Stimulated activated CD4-positive, alpha-beta T cell treated with anti-CD3 and anti-CD28 coated beads, Interleukin-4, amount 100 ng/mL, for 48 hours (primary cell): ENCODE data around the gene NREP.

Experiments used
- DNase-seq, 2 donors: peaks; one replicate each; pipeline ENCODE4 v3.0.0-alpha.2; 2020; ENCODE audit warnings: low read depth in 2 of 2

NREP gene

DNA sequence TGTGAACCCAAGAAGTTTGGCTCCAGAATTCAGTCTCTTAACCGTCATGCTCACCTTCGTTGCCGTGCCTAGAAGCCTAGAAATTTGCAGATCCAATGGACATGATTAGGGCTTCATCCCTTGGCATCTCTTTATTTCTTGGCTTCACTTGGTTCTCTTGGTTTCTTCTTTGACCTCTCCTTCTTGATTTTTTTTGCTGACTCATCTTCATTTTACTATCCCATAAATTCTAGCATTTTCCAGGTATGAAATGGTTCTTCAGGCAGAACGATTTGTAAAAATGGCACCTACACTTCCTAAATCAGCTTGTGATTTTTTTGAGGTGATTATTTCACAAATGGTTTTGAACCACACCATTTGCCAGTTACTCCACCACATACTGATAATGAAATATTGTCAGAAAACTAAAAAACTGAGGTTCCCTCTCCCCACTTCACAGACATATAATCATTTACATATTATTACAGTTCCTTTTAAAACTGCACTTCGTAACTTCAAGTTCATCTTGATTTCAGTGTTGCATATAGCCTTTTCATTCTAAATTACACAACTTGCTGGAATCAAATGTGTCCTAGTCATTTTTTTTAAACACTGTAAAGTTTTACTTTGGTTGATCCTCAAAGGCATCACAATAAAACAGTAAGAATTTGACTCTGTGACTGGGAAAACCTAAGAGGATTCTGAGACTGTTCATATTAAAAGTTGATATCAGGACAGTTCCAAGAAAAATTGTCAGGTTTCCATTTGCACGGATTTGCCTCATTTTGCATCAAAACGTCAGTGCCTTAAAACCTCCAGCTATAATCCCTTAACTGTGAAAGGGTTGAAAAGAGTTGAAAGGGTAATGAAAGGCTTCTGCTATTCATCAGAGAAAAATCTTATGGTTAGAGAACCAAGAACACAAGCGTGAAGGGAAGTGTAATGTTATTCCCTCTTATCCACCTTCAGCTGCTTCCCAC is 8.9 kb upstream of the NREP start:
- DNase-seq: no peak

DNA sequence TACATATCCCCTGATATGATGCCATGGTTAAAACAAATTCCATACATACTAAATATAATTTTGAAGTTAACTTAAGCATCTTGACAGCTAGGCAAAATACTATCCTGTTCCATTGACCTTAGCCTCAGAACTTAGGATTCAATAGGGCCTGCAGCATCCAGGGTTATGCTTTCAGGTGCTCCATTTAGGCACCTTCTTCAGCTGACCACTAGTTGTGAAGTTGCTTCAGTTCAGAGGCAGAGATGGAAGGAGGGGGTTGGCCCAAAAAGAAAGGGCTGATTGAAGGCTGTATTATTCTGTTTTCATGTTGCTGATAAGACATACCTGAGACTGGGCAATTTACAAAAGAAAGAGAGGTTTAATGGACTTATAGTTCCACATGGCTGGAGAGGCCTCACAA is 7.0 kb upstream of the NREP start:
- no peak for DNase-seq

GRCh38 chr5:111762895-111763294 is 5.9 kb upstream of the NREP start:
- no peak for DNase-seq

- DNase-seq: no peak
Observed at GRCh38 chr5:111758284-111758628, 1.3 kb upstream of the NREP start.

GRCh38 chr5:111757355-111758283 is 625 bp upstream of the NREP start:
- peak; percentile 68 to 72 for DNase-seq

- no peak for DNase-seq
Observed at GRCh38 chr5:111755942-111756381, 1.0 kb downstream of the NREP start.

- no peak for DNase-seq
Observed at GRCh38 chr5:111755345-111755941, 1.6 kb downstream of the NREP start.

DNA sequence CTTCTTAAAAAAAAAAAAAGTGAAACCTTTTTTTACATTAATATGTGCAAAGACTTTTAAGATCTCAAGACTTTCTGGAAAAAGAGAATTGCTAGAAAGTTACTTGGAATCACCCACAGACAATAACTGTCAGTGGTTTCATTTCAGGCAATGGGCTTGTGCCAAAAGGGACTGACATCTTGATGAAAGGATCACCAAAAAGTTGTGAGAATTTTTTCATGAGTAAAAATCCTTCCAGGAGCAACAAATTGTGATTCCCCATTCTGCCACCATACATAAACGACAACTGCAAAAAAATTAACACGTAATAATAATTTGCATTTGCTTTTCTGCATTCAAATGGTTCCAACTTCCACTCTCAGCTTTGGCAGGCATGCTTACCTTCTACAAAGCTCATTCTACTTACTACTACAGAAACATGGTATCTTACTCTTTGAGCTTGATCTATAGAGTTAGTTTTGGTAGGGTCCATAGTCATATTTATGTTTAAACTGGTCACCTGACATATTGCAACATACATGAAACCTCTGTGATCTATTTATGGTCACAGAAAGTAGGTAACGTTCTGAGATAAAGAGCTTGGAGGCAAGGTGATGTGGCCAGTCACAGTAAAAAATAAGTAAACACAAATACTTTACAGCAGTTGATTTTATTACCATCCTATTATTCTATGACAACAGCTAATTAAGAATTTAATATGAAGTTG is 3.0 kb downstream of the NREP start:
- DNase-seq: no peak

GRCh38 chr5:111752426-111752965 is 4.5 kb downstream of the NREP start:
- no peak for DNase-seq

GRCh38 chr5:111749303-111750026 is 7.5 kb downstream of the NREP start:
- DNase-seq: no peak

- DNase-seq: no peak
Observed at GRCh38 chr5:111748304-111748763, 8.7 kb downstream of the NREP start.

DNA sequence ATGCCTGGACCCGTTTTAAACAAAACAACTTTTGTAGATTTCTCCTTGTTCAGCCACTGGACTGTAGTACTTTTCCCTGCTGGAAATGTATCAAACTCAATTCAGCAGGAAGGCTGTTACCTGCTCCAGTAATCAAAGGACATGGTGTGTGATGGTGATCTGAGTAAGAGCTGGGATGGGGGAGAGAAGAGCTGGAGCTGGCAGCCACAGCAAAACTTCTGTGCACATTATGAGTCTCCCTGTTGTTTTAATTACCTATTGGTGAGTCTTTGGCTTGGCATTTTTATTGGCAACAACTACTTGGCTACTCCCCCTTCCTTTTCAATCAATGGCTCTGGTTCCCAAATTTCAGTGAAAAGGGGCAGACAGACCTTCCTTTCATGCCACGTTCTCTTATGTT is 9.7 kb downstream of the NREP start:
- no peak for DNase-seq

DNA sequence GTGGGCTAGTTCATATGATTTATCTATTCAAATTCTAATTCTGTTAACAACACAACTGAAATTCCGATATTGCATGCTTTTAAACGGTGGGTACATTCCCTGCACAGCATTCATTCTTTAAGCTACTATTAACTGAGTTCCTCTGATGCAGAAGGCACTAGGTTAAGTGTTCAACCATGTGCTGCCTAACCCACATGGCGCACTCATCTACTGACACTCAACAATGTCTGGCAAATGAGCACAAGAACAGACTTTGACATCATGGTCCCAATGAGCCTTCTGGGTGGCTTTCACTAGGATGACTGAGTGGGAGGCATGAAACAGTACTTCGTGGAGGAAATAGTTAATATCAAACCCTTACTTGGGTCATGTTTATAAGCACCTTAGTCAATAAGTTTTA is 10.2 kb downstream of the NREP start:
- no peak for DNase-seq

DNA sequence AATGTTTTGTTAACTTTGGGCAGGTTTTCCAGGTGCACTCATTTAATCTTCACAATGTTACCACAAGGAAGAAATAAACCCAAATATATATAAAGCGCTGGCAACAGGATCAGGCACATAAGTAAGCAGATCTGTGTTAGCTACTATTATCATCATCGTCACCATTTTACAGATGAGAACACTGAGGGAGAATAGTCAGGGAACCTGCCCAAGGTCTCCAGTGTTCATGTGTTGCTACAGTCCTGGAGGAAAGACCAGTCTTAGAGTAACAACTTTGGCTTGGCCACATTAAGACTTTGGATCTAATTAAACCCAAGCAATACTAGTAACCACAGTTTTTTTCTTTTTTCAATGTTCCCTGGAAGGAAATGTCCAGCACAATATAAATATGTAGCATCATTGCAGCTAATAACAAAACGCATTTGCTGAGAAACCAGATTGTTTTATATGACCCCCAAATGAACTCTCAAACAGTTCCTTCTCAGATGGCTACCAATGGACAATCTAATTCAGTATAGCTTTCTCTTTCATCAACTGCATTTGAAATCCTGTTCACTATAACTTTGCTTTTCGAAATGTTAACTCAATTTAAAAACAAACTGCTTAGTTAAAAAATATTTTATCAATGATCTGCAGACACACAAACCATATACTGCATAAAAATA is 11.8 kb downstream of the NREP start:
- DNase-seq: no peak

DNA sequence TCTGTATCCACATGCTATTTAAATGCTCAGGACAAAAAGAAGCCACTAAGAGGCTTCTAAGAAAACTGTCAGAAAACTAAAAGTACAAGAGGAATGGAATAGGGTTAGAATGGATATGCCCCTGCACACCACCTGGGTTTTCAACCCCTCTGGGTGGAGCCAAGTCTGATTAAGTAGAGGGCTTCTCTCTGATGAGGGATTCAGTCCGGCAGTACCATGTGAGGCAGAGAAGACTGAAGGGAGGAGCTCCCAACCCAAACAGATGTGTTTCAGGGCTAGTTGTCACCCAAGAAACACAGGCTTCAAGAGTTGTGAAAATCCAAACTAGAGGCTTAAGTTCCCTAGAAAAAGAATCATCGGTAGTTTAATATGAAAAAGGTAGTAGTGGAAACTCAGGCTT is 12.5 kb downstream of the NREP start:
- DNase-seq: no peak

DNA sequence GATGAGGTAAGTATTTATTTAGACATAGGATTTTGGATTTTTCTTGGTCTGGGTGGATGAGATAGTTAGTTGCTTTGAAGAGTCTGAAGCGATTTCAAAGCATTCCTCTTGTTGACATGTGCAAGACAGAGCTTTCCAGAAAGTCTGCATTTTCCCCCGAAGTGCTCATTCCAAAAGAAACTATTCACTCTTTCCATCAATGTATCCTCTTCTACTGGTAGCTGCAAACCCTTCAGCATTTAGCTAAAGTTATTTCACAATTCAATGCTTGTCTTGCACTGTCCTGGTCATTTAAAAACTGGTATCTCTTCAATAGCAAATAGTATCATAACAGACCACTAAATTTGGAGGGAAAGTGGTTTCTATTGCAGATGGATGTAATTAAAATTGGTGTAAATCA is 13.0 kb downstream of the NREP start:
- DNase-seq: no peak

- DNase-seq: no peak
Observed at GRCh38 chr5:111743512-111743911, 13.5 kb downstream of the NREP start.

GRCh38 chr5:111742177-111742994 is 14.6 kb downstream of the NREP start:
- DNase-seq: no peak

DNA sequence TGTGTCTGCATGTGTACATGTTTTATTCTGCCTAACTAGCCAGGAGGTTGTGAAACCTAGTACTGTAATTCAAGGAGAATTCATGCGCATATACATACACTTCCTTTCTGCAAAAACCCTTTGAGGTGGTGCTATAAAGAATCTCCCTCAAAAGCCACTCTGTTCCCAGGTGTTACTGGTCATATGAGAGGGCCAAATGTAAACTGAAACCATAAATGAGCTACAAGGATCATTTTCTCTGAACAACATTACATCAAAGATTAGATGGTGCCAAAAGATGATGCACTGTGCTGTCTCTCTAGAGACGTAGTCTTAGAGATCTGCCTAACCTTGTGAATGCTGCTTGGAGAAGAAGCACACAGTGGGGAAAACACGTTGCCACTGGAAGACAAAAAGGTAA is 15.7 kb downstream of the NREP start:
- no peak for DNase-seq
